Left cardiac atrium (tissue), 4 donors: ENCODE data around the gene IL1RL1. TPM values are rescaled to one million over a fixed set of nuclear protein-coding genes. Genes with fewer than 3 reads are reported as not detected.
A peak's percentile ranks its signal among the peaks of the same experiment; 100 is the strongest.

Experiments
- ATAC-seq, 2 donors: fragments of 200-7000 bp; cut with Tn5 transposase; one replicate each; pipeline ENCODE4 v1.9.1; 2020; ENCODE audit warnings: mild to moderate bottlenecking in 2 of 2, moderate library complexity in 2 of 2
- DNase-seq: peaks from one replicate; pipeline ENCODE4 v3.0.0-alpha.2; 2020
- intact Hi-C, 2 donors: fragments of 100-400 bp; cut with DNase I; formaldehyde crosslinking; loops; one replicate each; pipeline versions ENCODE4 v1.14.1 to v1.15.1; 2022 to 2023
- long read RNA-seq: library from polyadenylated mRNA; unstranded; transcript quantifications from one replicate; pipeline ENCODE4 v2.0.0, GENCODE V29; 2021
- total RNA-seq, 2 donors: library from RNA; stranded (reverse); fragmentation: NEBNext Ultra II Directional; extraction: Animal tissue kit (Norgen Biotek cat#: 25700); gene quantifications; one replicate each; pipeline ENCODE4 v1.2.1, GENCODE V29; 2021
- donor health status: DM: no; HTN: yes; CAD: no.
- donor health status: DM: no; HTN: yes; CAD: no; lungs with severe emphysema.
- donor health status: DM: yes; HTN: yes; CAD: no.
- donor health status: Dilated cardiomyopathy.

Gene IL1RL1
- 10 to 100 TPM in 1 of 2 donors, 1 to 10 TPM in 1; 1.8 to 54.0 TPM for total RNA-seq
- long read RNA-seq, transcript IL1RL1-202 (8 exons, 3,994 nt), result major isoform, 67 of 90 reads
- long read RNA-seq, transcript IL1RL1-204 (8 exons, 2,693 nt), result minor isoform, 9 of 90 reads
- long read RNA-seq, partial matches to known transcripts, result 8 of 90 reads
- long read RNA-seq, other reads (novel, unspliced or antisense), result 6 of 90 reads

DNA sequence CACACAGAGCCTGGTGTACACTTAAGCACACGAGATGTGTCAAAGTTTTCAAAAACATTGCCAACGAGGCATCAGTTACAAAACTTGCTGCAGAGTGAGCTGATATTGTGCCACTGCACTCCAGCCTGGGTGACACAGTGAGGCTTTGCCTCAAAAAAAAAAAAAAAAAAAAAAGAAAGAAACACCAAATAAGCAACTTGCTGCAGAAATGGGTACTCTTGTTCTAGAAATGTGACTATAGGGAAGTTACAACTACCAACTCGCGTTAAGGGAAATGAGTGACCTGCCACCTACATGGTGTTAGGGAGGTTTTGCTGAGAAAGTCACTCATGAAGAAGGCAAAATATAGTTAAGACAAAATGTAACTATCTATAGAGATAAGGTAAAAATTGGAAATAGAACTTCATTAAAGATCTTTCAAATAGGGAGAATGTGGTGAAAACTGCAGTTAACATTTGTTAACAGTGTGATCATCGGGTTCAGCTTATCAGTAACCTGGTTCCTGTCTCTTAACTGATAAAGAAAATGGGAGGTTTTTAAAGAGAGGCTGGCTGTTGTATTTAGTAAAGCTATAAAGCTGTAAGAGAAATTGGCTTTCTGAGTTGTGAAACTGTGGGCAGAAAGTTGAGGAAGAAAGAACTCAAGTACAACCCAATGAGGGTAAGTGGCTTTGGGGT, at the start of gene IL1RL1:
TSS of gene IL1RL1 (plus strand) at position 600 of the 677 bp plus-strand sequence. CDS start 26,702 bp downstream, outside the sequence.
- ATAC-seq (no peak), DNase-seq (no peak)
- intact Hi-C loops, result no loop called here

DNA sequence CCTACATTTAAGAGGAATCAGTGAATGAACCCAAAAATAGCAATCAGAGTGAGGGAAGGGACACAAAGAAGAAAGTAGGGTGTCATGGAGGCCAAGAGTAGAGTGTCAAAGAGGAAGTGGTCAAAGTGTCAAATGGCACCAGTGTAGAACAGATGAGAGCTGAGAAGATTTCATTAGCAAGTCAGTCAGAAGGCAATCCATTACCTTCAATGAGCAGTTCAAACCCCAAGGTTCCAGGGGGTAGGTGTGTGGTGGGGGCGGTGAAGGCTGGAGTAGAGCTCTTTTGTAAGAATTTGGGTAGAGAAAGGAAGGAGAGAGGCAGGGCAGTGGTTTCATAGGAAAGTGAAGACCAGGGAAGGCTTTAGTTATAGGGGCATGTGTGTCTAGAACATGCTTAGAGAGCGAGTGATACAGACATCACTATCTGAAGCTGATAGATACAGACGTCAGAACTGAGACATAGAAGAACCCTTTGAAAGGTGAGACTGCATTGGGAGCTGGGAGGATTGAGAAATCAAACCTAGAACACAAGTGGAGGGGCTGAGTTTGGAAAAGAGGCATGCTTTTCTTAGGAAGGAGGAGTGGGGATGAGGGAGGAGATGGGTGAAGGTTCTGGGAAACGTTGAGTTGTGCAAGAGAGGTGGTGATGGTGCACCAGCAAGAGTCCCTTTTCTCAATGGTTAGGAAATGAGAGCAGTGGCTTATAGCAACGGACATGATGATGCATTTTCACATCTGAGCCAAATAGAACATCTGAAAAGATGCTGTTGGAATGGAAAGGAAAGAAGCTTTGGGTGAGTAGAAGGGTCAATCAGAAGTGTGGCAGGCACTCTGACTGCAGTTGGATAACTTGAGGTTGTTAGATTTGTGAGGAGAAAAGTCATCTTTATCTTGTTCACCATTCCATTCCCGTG, 48.9 kb upstream of the IL1RL1 start:
- intact Hi-C loops, result no loop called here
- ATAC-seq (no peak), DNase-seq (no peak)

GRCh38 chr2:102264952-102265351, 46.4 kb upstream of the IL1RL1 start:
- DNase-seq (no peak), ATAC-seq (no peak)
- intact Hi-C loops, result no loop called here

DNA sequence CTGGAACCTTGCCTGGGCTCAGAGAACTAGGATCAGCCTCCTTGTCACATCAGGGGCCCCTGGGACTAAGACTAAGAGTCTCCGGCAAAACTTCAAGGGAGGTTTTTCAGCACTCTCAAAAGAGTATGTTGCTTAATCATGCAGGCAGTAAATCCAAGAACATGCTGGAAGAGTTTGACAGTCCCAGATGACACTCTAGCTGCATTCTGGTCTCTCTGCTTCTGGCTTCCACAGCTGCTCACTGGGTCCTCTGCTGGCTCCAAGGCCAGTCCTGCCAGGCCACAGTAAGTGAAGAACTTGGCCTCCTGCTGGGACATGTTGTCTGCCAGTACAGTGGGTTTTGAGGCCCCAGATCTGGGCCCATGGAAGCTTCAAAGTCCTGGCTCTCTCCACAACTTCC, 45.2 kb upstream of the IL1RL1 start:
- ATAC-seq, result peak in 1 of 2 donors; percentile 82
- intact Hi-C loops, result no loop called here
- no peak for DNase-seq

GRCh38 chr2:102267774-102268173, 43.6 kb upstream of the IL1RL1 start:
- ATAC-seq (no peak), DNase-seq (no peak)
- intact Hi-C loops, result no loop called here

DNA sequence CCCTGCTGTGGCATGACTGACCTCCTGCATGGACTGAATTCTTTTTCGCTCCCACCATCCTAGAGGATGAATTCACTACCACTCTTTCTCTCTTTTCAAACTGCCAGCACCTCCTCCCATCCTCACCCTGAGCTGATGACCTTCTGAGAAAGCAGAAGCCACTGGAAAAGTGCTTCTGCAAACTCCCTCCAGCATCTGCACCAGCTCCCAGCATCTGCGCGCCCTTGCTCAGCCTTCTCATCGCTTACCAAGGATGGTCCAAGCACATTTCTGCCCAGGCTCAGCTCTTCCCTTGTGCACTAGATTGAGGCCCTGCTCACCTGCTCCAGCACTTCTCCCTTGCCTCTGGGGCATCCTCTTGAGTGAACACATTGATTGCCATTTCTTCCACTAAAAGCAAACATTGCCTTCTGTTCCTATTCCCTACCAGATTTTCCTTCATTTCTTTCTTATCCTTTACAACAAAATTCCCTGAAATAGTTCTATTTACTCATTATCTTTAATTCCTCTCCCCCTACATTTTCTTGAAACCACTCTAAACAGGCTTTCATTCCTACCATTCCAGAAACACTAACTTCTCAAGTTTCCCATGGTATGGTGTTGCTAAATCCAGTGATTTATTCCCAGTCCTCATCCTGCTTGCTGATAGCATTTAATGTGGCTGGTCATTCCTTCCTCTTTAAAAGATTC, 42.7 kb upstream of the IL1RL1 start:
- ATAC-seq (no peak), DNase-seq (no peak)
- intact Hi-C loops, result no loop called here

GRCh38 chr2:102269200-102269524, 42.2 kb upstream of the IL1RL1 start:
- intact Hi-C loops, result no loop called here
- DNase-seq (no peak), ATAC-seq (no peak)

GRCh38 chr2:102271844-102272243, 39.5 kb upstream of the IL1RL1 start:
- no peak for ATAC-seq
- intact Hi-C loops, result no loop called here
- no peak for DNase-seq

DNA sequence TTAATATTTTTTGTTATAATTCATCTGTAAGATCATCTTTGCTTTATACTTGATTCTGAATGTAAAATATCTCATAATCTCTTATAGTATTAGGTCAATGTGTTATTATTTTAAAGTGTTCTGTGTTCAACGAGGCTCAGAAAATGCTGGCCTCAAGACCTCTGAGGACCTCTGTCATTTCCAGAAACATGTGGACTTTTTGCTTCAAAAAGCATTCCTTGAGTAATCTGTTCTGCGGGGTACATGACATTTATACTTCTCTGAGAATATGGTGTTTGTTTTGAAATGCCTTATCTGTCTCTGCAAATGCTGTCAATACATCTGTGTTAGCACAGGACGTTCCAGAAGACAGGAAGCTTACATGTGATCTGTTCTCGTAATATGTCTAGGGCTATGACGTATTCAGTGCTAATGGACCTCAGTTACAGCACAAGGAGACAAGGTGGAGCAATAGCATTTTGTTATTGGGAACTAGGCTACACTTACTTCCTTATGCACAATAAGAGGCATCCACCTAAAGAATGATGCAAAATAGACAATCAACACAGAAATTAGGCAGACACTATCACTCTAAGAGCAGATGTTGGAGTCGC, 37.6 kb upstream of the IL1RL1 start:
- intact Hi-C loops, result no loop called here
- DNase-seq, result no peak
- ATAC-seq, result peak in 1 of 2 donors; percentile 74

DNA sequence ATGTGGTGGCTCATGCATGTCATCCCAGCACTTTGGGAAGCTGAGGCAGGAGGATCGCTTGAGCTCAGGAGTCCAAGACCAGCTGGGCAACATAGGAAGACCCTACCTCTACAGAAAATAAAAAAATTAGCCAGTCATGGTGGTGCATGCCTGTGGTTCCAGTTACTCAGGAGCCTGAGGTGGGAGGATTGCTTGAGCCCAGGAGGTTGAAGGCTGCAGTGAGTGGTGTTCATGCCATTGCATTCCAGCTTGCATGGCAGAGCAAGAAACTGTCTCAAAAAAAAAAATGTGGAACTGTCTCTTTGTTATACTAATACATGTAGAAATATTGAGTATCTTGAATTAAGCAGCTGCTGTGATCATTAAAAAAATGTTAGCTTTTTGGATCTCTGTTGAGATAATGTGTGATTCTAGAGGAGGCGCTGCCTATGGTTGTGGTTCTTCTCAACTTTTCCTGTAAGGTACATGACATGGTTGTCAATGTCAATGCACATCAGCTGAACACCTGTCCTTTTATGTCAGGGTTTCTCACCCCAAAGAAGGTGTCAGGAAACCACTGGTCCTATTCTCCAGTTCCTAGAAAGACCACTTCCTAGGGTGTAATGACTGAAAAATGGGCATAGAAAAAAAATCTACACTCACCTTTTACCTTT, 34.7 kb upstream of the IL1RL1 start:
- ATAC-seq (no peak), DNase-seq (no peak)
- intact Hi-C loops, result no loop called here

DNA sequence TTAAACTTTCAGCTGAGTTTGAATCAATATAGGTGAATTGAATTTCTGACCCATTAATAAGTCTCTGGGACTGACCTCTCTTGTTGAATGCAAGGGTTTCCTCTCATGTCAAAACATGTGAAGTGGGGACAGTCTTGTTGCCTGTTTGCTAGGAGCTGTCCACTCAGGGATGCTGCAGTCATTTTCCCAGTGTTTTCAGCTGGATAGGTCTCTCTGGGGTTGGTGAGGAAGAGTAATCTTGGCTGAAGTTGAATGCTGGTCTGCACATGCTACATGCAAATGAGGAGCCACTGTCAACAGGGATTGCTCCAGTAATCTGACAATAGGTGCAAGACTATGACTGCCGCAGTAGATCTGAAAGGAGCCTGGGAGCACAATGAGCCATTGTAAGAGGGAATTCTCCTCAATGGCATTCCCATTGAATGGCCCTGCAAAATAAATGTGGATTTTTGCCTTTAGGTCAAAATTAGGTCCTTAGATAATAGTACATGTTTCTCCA, 34.1 kb upstream of the IL1RL1 start:
- ATAC-seq (no peak), DNase-seq (no peak)
- intact Hi-C loops, result no loop called here

DNA sequence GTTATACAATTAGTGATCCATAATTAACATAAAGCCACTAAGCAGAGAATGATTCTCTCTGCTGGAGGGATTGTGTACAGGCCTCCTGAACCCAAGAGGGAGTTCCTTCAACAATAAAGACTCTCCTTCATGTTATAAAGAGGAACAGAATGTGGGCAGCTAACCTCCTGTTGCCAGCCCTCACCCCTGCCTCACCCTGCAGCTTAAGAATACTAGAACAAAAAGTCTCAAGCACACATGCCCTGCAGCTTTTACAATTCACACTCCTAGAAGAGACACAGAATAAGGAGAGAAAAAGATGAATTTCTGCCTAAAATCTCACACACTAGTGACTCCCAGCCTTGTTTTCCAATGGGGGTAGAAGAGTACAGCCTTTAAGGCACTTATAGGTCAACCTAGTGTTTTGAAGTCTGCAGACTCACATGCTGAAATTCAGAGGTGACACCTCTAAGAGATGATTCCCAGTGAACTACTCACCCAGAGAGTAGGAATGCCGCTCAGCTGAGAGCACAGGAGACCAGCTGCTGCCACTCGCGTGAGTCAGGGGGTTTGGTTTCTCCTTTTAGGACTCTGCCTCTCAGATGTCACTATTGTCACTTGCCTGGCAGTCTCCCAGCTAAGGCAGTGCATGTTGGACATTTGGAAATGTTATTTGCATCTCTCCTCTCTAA, 32.5 kb upstream of the IL1RL1 start:
- intact Hi-C loops, result no loop called here
- no peak for ATAC-seq
- DNase-seq, result no peak

DNA sequence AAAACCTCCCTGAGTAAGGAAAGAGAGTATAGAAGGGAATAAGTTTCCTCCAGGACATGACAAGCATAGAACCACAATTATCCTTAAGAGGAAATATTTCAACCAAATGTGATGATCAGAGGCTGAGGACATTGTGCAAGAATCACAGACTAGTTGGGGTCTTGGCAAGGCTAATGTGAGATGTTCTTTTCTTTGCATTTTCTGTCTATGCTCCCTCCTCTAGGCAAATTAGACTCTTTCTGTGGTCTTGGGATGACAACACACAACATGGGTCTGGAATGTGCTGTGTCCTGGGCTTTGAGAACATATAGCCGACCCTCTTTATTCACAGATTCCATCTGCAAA, 32.0 kb upstream of the IL1RL1 start:
- intact Hi-C loops, result no loop called here
- DNase-seq, result no peak
- no peak for ATAC-seq

- intact Hi-C loops, result no loop called here
- DNase-seq (no peak), ATAC-seq (no peak)
These were observed 28.7 kb upstream of the IL1RL1 start for GRCh38 chr2:102282678-102283091.

GRCh38 chr2:102283996-102284395, 27.4 kb upstream of the IL1RL1 start:
- intact Hi-C loops, result no loop called here
- ATAC-seq (no peak), DNase-seq (no peak)

GRCh38 chr2:102284611-102285010, 26.8 kb upstream of the IL1RL1 start:
- no peak for ATAC-seq
- DNase-seq, result no peak
- intact Hi-C loops, result no loop called here

GRCh38 chr2:102285368-102285767, 26.0 kb upstream of the IL1RL1 start:
- intact Hi-C loops, result no loop called here
- no peak for DNase-seq
- ATAC-seq, result no peak

- DNase-seq, result no peak
- no peak for ATAC-seq
- intact Hi-C loops, result no loop called here
These were observed 25.3 kb upstream of the IL1RL1 start for GRCh38 chr2:102286041-102286440.
